A549 treated with CORT108297 at 1 μM for 4 hours (cell line): ENCODE results near the gene FAR1. TPM values are rescaled to one million over a fixed set of nuclear protein-coding genes. Genes with fewer than 3 reads are reported as not detected.

Experiments
- total RNA-seq: library from RNA; stranded (reverse); fragments of 200-300 nt; extraction: Qiagen RNA extraction; gene quantifications from 5 replicates; pipeline ENCODE4 v1.2.3, GENCODE V29; 2022

Gene FAR1
- total RNA-seq = 41.3 to 61.6 TPM (median 56.8 TPM) in 5 replicates

GRCh38 chr11:13668102-13668956, at the start of gene FAR1:
Gene FAR1, plus strand, starts transcription at chr11:13668668. Its CDS starts 26,098 bp downstream, at chr11:13694766.

Other genes starting within 250 kb of the FAR1 start
- gene BTBD10, start 205.4 kb upstream of the FAR1 start, total RNA-seq = 37.7 to 57.4 TPM (median 43.3 TPM) in 5 replicates
- gene PTH, start 172.7 kb upstream of the FAR1 start, total RNA-seq = not detected in 5 replicates